H1 (cell line): ENCODE data around the gene C5orf52. TPM values are rescaled to one million over a fixed set of nuclear protein-coding genes. Genes with fewer than 3 reads are reported as not detected.

Source experiments
- CTCF ChIA-PET: fragments of 300-600 bp; sonication (Branson Sonifier 250); formaldehyde crosslinking; loops from one replicate; lab custom pipeline; 2021; ENCODE audit not compliant: partially characterized antibody; lab: Charles Lee
- POLR2A ChIA-PET: fragments of 300-600 bp; sonication (Branson Sonifier 250); formaldehyde crosslinking; loops from one replicate; lab custom pipeline; 2021; ENCODE audit warnings: inconsistent platforms; ENCODE audit not compliant: partially characterized antibody; lab: Charles Lee
- DNase-seq, 2 experiments: peaks; one replicate each; pipeline versions ENCODE4 v3.0.0 to v3.0.0-alpha.2; 2010 to 2022; ENCODE audit warnings: low spot score in 2 of 2, low read depth in 1 of 2, mixed read lengths in 1 of 2
- FAIRE-seq: peaks from 2 replicates; lab custom pipeline; 2011; peaks lifted over from hg19 to GRCh38; lab: Jason Lieb, UNC
- H2AFZ ChIP-seq: 2 replicates; pipeline ENCODE4 v1.8.1; 2012; ENCODE audit warnings: low read length, inconsistent platforms
- H2AK5ac ChIP-seq: 2 replicates; pipeline ENCODE4 v1.6.1; 2013; ENCODE audit warnings: low read depth, low read length
- H2BK120ac ChIP-seq: replicated peaks from 2 replicates; pipeline ENCODE3; 2013; ENCODE audit warnings: low read depth, low read length, inconsistent platforms
- H2BK12ac ChIP-seq: 2 replicates; pipeline ENCODE4 v1.6.1; 2013; ENCODE audit warnings: low read depth, low read length
- H2BK15ac ChIP-seq: 2 replicates; pipeline ENCODE4 v1.6.1; 2013; ENCODE audit warnings: low read length
- H2BK20ac ChIP-seq: 2 replicates; pipeline ENCODE4 v1.6.1; 2013; ENCODE audit warnings: low read length
- H2BK5ac ChIP-seq: 2 replicates; pipeline ENCODE4 v1.6.1; 2013; ENCODE audit warnings: low read depth, low read length
- H3K14ac ChIP-seq: 2 replicates; pipeline ENCODE4 v1.6.1; 2013; ENCODE audit warnings: inconsistent platforms; ENCODE audit not compliant: insufficient read length
- H3K18ac ChIP-seq: 2 replicates; pipeline ENCODE4 v1.6.1; 2013; ENCODE audit warnings: low read length; ENCODE audit errors: extremely low read depth
- H3K23ac ChIP-seq: 2 replicates; pipeline ENCODE4 v1.6.1; 2013; ENCODE audit warnings: inconsistent platforms; ENCODE audit not compliant: insufficient read length
- H3K23me2 ChIP-seq: 2 replicates; pipeline ENCODE4 v1.6.1; 2013; ENCODE audit warnings: low read depth, low read length
- H3K27ac ChIP-seq: 2 replicates; pipeline ENCODE4 v1.6.1; 2011; ENCODE audit warnings: low read depth, low read length, inconsistent platforms
- H3K27me3 ChIP-seq, 4 experiments: replicated peaks in 1 of 4; 1 replicate in 1 of 4; 2 replicates in 3 of 4; pipeline versions ENCODE4 v1.6.1 to v1.8.1; 2011 to 2013; ENCODE audit warnings: low read length in 3 of 4, mild to moderate bottlenecking in 3 of 4, inconsistent platforms in 2 of 4, mixed read lengths in 2 of 4, moderate library complexity in 1 of 4; ENCODE audit not compliant: control insufficient read depth in 3 of 4, insufficient read depth in 3 of 4; ENCODE audit errors: extremely low read depth in 1 of 4
- H3K36me3 ChIP-seq, 4 experiments: 2 replicates each; pipeline versions ENCODE4 v1.6.1 to v1.8.1; 2011 to 2013; ENCODE audit warnings: mild to moderate bottlenecking in 4 of 4, low read length in 3 of 4, moderate library complexity in 2 of 4, control low read depth in 1 of 4, inconsistent platforms in 1 of 4; ENCODE audit not compliant: insufficient read depth in 4 of 4, control insufficient read depth in 2 of 4
- H3K4ac ChIP-seq: replicated peaks from 2 replicates; pipeline ENCODE3; 2013; ENCODE audit warnings: low read length, low read depth, mixed read lengths, inconsistent platforms; ENCODE audit not compliant: insufficient read length
- H3K4me1 ChIP-seq, 4 experiments: replicated peaks in 1 of 4; 1 replicate in 1 of 4; 2 replicates in 3 of 4; pipeline versions ENCODE4 v1.6.1 to v1.8.1; 2011 to 2013; ENCODE audit warnings: low read length in 3 of 4, inconsistent platforms in 2 of 4, mixed read lengths in 1 of 4; ENCODE audit not compliant: insufficient read depth in 4 of 4, control insufficient read depth in 3 of 4
- H3K4me2 ChIP-seq, 2 experiments: 2 replicates each; pipeline versions ENCODE4 v1.6.1 to v1.8.1; 2011 to 2013; ENCODE audit warnings: low read depth in 2 of 2, low read length in 2 of 2, control low read depth in 1 of 2, inconsistent platforms in 1 of 2, mild to moderate bottlenecking in 1 of 2; ENCODE audit not compliant: insufficient read depth in 1 of 2
- H3K4me3 ChIP-seq, 4 experiments: fragments of 200-600, 300-600 bp in 1 of 4; sonication (generic), shearing (Covaris generic), sonication (Bioruptor Twin) in 1 of 4; 2 replicates each; pipeline versions ENCODE4 v1.5.1 to v1.8.1; 2011 to 2016; ENCODE audit warnings: low read length in 4 of 4, low read depth in 3 of 4, control low read depth in 2 of 4, inconsistent platforms in 2 of 4, mild to moderate bottlenecking in 2 of 4, mixed read lengths in 1 of 4, moderate library complexity in 1 of 4; ENCODE audit not compliant: insufficient read depth in 2 of 4; ENCODE audit errors: extremely low read depth in 1 of 4
- H3K56ac ChIP-seq: replicated peaks from 2 replicates; pipeline ENCODE3; 2013; ENCODE audit warnings: low read depth, mild to moderate bottlenecking, mixed read lengths, low read length, inconsistent platforms; ENCODE audit not compliant: insufficient read length
- H3K79me1 ChIP-seq: 2 replicates; pipeline ENCODE4 v1.6.1; 2013; ENCODE audit warnings: low read depth, low read length, control low read depth
- H3K79me2 ChIP-seq, 2 experiments: 2 replicates each; pipeline versions ENCODE4 v1.6.1 to v1.8.1; 2012 to 2013; ENCODE audit warnings: low read length in 2 of 2, mild to moderate bottlenecking in 2 of 2, inconsistent platforms in 1 of 2; ENCODE audit not compliant: insufficient read depth in 2 of 2, control insufficient read depth in 1 of 2
- H3K9ac ChIP-seq, 4 experiments: replicated peaks in 1 of 4; 1 replicate in 1 of 4; 2 replicates in 3 of 4; pipeline versions ENCODE4 v1.6.1 to v1.8.1; 2011 to 2013; ENCODE audit warnings: low read depth in 3 of 4, low read length in 3 of 4, control low read depth in 2 of 4, mild to moderate bottlenecking in 2 of 4, moderate library complexity in 2 of 4, inconsistent platforms in 1 of 4; ENCODE audit errors: extremely low read depth in 1 of 4
- H3K9me3 ChIP-seq, 2 experiments: 2 replicates each; pipeline versions ENCODE4 v1.6.1 to v1.8.1; 2012 to 2013; ENCODE audit warnings: mild to moderate bottlenecking in 2 of 2, moderate library complexity in 2 of 2, control low read depth in 1 of 2, inconsistent platforms in 1 of 2, low read depth in 1 of 2, low read length in 1 of 2, mixed read lengths in 1 of 2; ENCODE audit not compliant: insufficient read depth in 2 of 2
- H4K20me1 ChIP-seq, 2 experiments: replicated peaks in 1 of 2; 2 replicates each; pipeline versions ENCODE3 to v1.8.1; 2011 to 2013; ENCODE audit warnings: inconsistent platforms in 2 of 2, low read length in 2 of 2, mild to moderate bottlenecking in 1 of 2; ENCODE audit not compliant: insufficient read depth in 2 of 2, control insufficient read depth in 1 of 2
- H4K5ac ChIP-seq: 2 replicates; pipeline ENCODE4 v1.6.1; 2013; ENCODE audit warnings: low read length, low read depth, mixed read lengths, inconsistent platforms; ENCODE audit not compliant: insufficient read length
- H4K8ac ChIP-seq: 2 replicates; pipeline ENCODE4 v1.8.0; 2013; ENCODE audit warnings: mild to moderate bottlenecking, moderate library complexity, low read length, inconsistent platforms; ENCODE audit not compliant: insufficient read depth; ENCODE audit errors: extremely low read depth
- H4K91ac ChIP-seq: replicated peaks from 2 replicates; pipeline ENCODE3; 2013; ENCODE audit warnings: low read length, mixed read lengths, inconsistent platforms; ENCODE audit not compliant: insufficient read length
- BCL11A ChIP-seq, 2 experiments: IDR thresholded peaks; one replicate each; pipeline ENCODE4 v1.6.1; 2011; ENCODE audit warnings: low read depth in 2 of 2, low read length in 2 of 2, mild to moderate bottlenecking in 2 of 2
- CEBPB ChIP-seq: IDR thresholded peaks from 2 replicates; pipeline ENCODE4 v1.6.1; 2012; ENCODE audit warnings: low read depth, low read length
- CHD1 ChIP-seq: IDR thresholded peaks from 2 replicates; pipeline ENCODE4 v1.6.1; 2012; ENCODE audit warnings: low read depth, low read length, improper control_type of control experiment
- CREB1 ChIP-seq: IDR thresholded peaks from 2 replicates; pipeline ENCODE4 v1.6.1; 2012; ENCODE audit warnings: inconsistent platforms
- HDAC6 ChIP-seq: IDR thresholded peaks from one replicate; pipeline ENCODE4 v1.7.1; 2012; ENCODE audit warnings: low read depth, mild to moderate bottlenecking, inconsistent platforms, low read length, moderate library complexity
- JUN ChIP-seq: IDR thresholded peaks from 2 replicates; pipeline ENCODE4 v1.6.1; 2011; ENCODE audit warnings: low read depth, mild to moderate bottlenecking, improper control_type of control experiment, low read length
- KDM5A ChIP-seq: fragments of 200-600 bp; IDR thresholded peaks from 2 replicates; pipeline ENCODE4 v1.7.1; 2012; ENCODE audit warnings: mild to moderate bottlenecking, low read length, inconsistent platforms, mixed read lengths
- NRF1 ChIP-seq: IDR thresholded peaks from 2 replicates; pipeline ENCODE4 v1.6.1; 2011; ENCODE audit warnings: mild to moderate bottlenecking, low read depth, low read length, improper control_type of control experiment
- RAD21 ChIP-seq, 2 experiments: IDR thresholded peaks in 1 of 2; conservative IDR thresholded peaks in 1 of 2; 2 replicates each; pipeline ENCODE4 v1.6.1; 2011; ENCODE audit warnings: low read depth in 2 of 2, low read length in 2 of 2, improper control_type of control experiment in 1 of 2, inconsistent platforms in 1 of 2, mild to moderate bottlenecking in 1 of 2, moderate library complexity in 1 of 2
- SAP30 ChIP-seq: fragments of 300-600 bp; sonication (generic); IDR thresholded peaks from 2 replicates; pipeline ENCODE4 v1.7.1; 2012; ENCODE audit warnings: low read length, moderate library complexity, mild to moderate bottlenecking, inconsistent platforms; ENCODE audit not compliant: insufficient read depth, insufficient replicate concordance
- SRF ChIP-seq: IDR thresholded peaks from 2 replicates; pipeline ENCODE4 v1.6.1; 2011; ENCODE audit warnings: mild to moderate bottlenecking, low read depth, low read length, moderate library complexity
- YY1 ChIP-seq: IDR thresholded peaks from 2 replicates; pipeline ENCODE4 v1.6.1; 2011; ENCODE audit warnings: low read depth, mild to moderate bottlenecking, low read length
- WGBS, 2 experiments: shearing (Covaris generic) in 1 of 2; methylation state at CpG; one replicate each; pipeline versions ENCODE4 v1.1.6 to v1.1.7; 2013 to 2015; ENCODE audit warnings: low lambda C conversion rate in 2 of 2, mixed read lengths in 2 of 2, inconsistent platforms in 1 of 2, low coverage in 1 of 2, missing lambda C conversion rate in 1 of 2; ENCODE audit not compliant: insufficient replicate concordance in 2 of 2, insufficient coverage in 1 of 2, insufficient read length in 1 of 2; ENCODE audit errors: extremely low coverage in 1 of 2, missing lambda C conversion rate in 1 of 2; 5-methylcytosine and 5-hydroxymethylcytosine counted together
- polyA plus RNA-seq, 7 experiments: library from polyadenylated mRNA; depleted of rRNA in 3 of 7; stranded (reverse) in 5 of 7; unstranded in 2 of 7; fragments of >200 nt in 5 of 7; fragments of 200-250 nt in 2 of 7; gene quantifications; 1 replicate in 5 of 7; 2 replicates in 1 of 7; 4 replicates in 1 of 7; pipeline versions ENCODE4 v1.2.1 to v1.2.3, GENCODE V29; 2011 to 2013; ENCODE audit warnings: missing spikeins in 2 of 7, mixed read lengths in 2 of 7
- total RNA-seq: library from RNA; stranded (reverse); fragmentation: NEBNext Ultra II Directional; extraction: Animal tissue kit (Norgen Biotek cat#: 25700); gene quantifications from 2 replicates; pipeline ENCODE4 v1.2.1, GENCODE V29; 2021
- TF ChIP-seq, protein P1 (sequence below), 3 experiments: IDR thresholded peaks; 1 replicate in 2 of 3; 2 replicates in 1 of 3; pipeline versions ENCODE4 v1.5.1 to v1.6.1; 2011; ENCODE audit warnings: low read length in 3 of 3, mild to moderate bottlenecking in 3 of 3, inconsistent platforms in 2 of 3, low read depth in 1 of 3, moderate library complexity in 1 of 3; ENCODE audit not compliant: insufficient read depth in 1 of 3; ENCODE audit errors: control extremely low read depth in 1 of 3

Gene C5orf52
- total and polyA plus RNA-seq, 2 of the 8 experiments (the other 6 are each of a cell fraction or from before 2014, with no cell fraction given) = not detected

- DNase-seq (no peak), FAIRE-seq (no peak)
- Histone ChIP-seq H2BK15ac (no peak overlapping the region), H3K4me3 (no peak overlapping the region), H3K9me3 (peaks cover 13 to 17% of the 10 kb centered on the region in 2 experiments; a peak in 3 of 4 replicates), H3K4ac (no peak overlapping the region), H2BK5ac (no peak overlapping the region), H4K91ac (no peak overlapping the region), H3K14ac (no peak overlapping the region), H3K27ac (no peak overlapping the region), H3K4me2 (no peak overlapping the region), H2BK120ac (no peak overlapping the region), H3K23me2 (no peaks in the 10 kb centered on the region), H2BK20ac (no peak overlapping the region), H3K36me3 (no peaks in the 10 kb centered on the region), H4K5ac (no peak overlapping the region), H2AK5ac (no peak overlapping the region), H4K20me1 (no peaks in the 10 kb centered on the region), H3K79me2 (no peaks in the 10 kb centered on the region), H3K9ac (no peak overlapping the region), H3K23ac (no peak overlapping the region), H3K18ac (no peak overlapping the region), H2BK12ac (no peak overlapping the region), H3K4me1 (no peaks in the 10 kb centered on the region), H3K27me3 (no peaks in the 10 kb centered on the region), H4K8ac (no peak overlapping the region), H3K56ac (no peak overlapping the region), H3K79me1 (no peaks in the 10 kb centered on the region), H2AFZ (no peak overlapping the region)
- 92% methylated on average over 3 of the region's 3 CpGs; no CpG with 5 or more reads in 1 of the 2 experiments for WGBS, 2 experiments
- ChIA-PET CTCF (interaction anchor here (1.7 kb wide), 1 partner anchor 15 kb away, joined by 5 read pairs; no protein-coding TSS in a partner anchor), POLR2A (no interaction called here)
- TF ChIP-seq CREB1 (no peak), SRF (no peak), CHD1 (no peak), JUN (no peak), RAD21 (IDR thresholded peaks at IDR 0.05 in 1 of 2, conservative IDR thresholded peaks at IDR 0.05 in 1 of 2; ENCODE audit: low read depth in 2 of 2, low read length in 2 of 2) (no peak), KDM5A (no peak), YY1 (no peak), BCL11A (IDR thresholded peaks at IDR 0.05; ENCODE audit: low read depth in 2 of 2, low read length in 2 of 2) (no peak), NRF1 (no peak), SAP30 (no peak), CEBPB (no peak), HDAC6 (no peak)
- TF ChIP-seq, protein P1, sequence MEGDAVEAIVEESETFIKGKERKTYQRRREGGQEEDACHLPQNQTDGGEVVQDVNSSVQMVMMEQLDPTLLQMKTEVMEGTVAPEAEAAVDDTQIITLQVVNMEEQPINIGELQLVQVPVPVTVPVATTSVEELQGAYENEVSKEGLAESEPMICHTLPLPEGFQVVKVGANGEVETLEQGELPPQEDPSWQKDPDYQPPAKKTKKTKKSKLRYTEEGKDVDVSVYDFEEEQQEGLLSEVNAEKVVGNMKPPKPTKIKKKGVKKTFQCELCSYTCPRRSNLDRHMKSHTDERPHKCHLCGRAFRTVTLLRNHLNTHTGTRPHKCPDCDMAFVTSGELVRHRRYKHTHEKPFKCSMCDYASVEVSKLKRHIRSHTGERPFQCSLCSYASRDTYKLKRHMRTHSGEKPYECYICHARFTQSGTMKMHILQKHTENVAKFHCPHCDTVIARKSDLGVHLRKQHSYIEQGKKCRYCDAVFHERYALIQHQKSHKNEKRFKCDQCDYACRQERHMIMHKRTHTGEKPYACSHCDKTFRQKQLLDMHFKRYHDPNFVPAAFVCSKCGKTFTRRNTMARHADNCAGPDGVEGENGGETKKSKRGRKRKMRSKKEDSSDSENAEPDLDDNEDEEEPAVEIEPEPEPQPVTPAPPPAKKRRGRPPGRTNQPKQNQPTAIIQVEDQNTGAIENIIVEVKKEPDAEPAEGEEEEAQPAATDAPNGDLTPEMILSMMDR (IDR thresholded peaks at IDR 0.05; ENCODE audit: control extremely low read depth in 1 of 3, insufficient read depth in 1 of 3, low read depth in 1 of 3, low read length in 3 of 3) = no peak
Observed at GRCh38 chr5:157703736-157704135, 32.4 kb downstream of the C5orf52 start.
